Measurements from ENCODE around the gene MSANTD3.

DNA sequence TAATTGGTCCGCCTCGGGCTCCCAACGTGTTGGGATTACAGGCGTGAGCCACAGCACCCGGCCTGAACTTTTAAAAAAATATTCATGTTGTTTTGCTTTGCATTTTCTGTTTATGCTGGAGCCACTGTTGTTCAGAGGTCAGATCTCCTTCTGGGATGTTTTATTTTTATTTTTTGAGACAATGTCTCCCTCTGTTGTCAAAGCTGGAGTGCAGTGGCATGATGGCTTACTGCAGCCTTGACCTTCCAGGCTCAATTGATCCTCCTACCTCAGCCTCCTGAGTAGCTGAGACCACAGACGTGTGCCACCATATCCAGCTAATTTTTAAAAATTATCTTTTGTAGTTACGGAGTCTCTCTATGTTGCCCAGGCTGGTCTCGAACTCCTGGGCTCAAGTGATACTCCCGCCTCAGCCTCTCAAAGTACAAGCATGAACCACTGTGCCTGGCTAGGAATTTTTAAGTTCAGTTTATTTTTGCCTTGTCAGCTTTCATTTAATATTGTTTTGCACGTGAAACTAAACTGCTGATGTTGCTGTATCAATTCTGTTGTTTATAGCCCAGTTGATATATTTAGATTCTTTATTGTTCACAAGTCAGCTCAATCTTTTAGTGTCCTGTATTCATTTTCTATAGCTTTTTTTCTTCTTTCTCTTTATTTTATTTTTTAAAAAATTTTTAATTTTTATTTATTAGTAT lies 59.7 kb downstream of the MSANTD3 start:
- TF ChIP-seq, protein P1, sequence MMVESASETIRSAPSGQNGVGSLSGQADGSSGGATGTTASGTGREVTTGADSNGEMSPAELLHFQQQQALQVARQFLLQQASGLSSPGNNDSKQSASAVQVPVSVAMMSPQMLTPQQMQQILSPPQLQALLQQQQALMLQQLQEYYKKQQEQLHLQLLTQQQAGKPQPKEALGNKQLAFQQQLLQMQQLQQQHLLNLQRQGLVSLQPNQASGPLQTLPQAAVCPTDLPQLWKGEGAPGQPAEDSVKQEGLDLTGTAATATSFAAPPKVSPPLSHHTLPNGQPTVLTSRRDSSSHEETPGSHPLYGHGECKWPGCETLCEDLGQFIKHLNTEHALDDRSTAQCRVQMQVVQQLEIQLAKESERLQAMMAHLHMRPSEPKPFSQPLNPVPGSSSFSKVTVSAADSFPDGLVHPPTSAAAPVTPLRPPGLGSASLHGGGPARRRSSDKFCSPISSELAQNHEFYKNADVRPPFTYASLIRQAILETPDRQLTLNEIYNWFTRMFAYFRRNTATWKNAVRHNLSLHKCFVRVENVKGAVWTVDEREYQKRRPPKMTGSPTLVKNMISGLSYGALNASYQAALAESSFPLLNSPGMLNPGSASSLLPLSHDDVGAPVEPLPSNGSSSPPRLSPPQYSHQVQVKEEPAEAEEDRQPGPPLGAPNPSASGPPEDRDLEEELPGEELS (CRISPR knock-in tag; IDR thresholded peaks at IDR 0.05; ENCODE audit: borderline replicate concordance) = no peak
- TF ChIP-seq ZNF184 (CRISPR knock-in tag; IDR thresholded peaks at IDR 0.05) = no peak
- no peak for TF ChIP-seq ELF1 (tag; IDR thresholded peaks at IDR 0.05)
- no peak for TF ChIP-seq SMAD3 (CRISPR knock-in tag; conservative IDR thresholded peaks at IDR 0.05)
- TF ChIP-seq ZNF197 (CRISPR knock-in tag; IDR thresholded peaks at IDR 0.05; ENCODE audit: low read depth) = no peak
- TF ChIP-seq, protein P2, sequence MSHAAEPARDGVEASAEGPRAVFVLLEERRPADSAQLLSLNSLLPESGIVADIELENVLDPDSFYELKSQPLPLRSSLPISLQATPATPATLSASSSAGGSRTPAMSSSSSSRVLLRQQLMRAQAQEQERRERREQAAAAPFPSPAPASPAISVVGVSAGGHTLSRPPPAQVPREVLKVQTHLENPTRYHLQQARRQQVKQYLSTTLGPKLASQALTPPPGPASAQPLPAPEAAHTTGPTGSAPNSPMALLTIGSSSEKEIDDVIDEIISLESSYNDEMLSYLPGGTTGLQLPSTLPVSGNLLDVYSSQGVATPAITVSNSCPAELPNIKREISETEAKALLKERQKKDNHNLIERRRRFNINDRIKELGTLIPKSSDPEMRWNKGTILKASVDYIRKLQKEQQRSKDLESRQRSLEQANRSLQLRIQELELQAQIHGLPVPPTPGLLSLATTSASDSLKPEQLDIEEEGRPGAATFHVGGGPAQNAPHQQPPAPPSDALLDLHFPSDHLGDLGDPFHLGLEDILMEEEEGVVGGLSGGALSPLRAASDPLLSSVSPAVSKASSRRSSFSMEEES (CRISPR knock-in tag; IDR thresholded peaks at IDR 0.05) = no peak
- no peak for TF ChIP-seq GTF2E2 (tag; IDR thresholded peaks at IDR 0.05)
- TF ChIP-seq NFIC (IDR thresholded peaks at IDR 0.05) = no peak
- TF ChIP-seq POLR2AphosphoS5 (IDR thresholded peaks at IDR 0.05; ENCODE audit: control insufficient read depth, insufficient read depth, low read depth, low read length) = no peak
- TF ChIP-seq, protein P3, sequence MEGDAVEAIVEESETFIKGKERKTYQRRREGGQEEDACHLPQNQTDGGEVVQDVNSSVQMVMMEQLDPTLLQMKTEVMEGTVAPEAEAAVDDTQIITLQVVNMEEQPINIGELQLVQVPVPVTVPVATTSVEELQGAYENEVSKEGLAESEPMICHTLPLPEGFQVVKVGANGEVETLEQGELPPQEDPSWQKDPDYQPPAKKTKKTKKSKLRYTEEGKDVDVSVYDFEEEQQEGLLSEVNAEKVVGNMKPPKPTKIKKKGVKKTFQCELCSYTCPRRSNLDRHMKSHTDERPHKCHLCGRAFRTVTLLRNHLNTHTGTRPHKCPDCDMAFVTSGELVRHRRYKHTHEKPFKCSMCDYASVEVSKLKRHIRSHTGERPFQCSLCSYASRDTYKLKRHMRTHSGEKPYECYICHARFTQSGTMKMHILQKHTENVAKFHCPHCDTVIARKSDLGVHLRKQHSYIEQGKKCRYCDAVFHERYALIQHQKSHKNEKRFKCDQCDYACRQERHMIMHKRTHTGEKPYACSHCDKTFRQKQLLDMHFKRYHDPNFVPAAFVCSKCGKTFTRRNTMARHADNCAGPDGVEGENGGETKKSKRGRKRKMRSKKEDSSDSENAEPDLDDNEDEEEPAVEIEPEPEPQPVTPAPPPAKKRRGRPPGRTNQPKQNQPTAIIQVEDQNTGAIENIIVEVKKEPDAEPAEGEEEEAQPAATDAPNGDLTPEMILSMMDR (IDR thresholded peaks at IDR 0.05 in 2 of 3, conservative IDR thresholded peaks at IDR 0.05 in 1 of 3; ENCODE audit: insufficient read depth in 2 of 3, low read depth in 1 of 3, low read length in 3 of 3) = peak in 2 of 3 experiments; percentile 17 to 21; a peak in 2 of 6 replicates
- no peak for TF ChIP-seq MEF2A (IDR thresholded peaks at IDR 0.05; ENCODE audit: control insufficient read depth, low read depth, low read length)
- no peak for TF ChIP-seq ZNF175 (CRISPR knock-in tag; IDR thresholded peaks at IDR 0.05; ENCODE audit: low read depth)
- no peak for TF ChIP-seq SMC3 (conservative IDR thresholded peaks at IDR 0.05; ENCODE audit: insufficient read depth, low read depth, low read length)

Data from K562 (cell line).